GM21528 (cell line): ENCODE results near the gene BCAN.
"Not testable (repeated sequence)": the region's sequence is repeated elsewhere in the genome, so short reads cannot be mapped to it uniquely, and the experiment has no call there.

Experiments
- ATAC-seq: cut with Tn5 transposase; IDR thresholded peaks from one replicate; pipeline ENCODE4 v1.9.1; 2021; ENCODE audit warnings: mild to moderate bottlenecking, moderate library complexity; ENCODE audit not compliant: unreplicated experiment, low FRiP score

The BCAN gene

GRCh38 chr1:156616463-156616862 lies 25.5 kb upstream of the BCAN start:
- ATAC-seq = no peak

- ATAC-seq = no peak
These were observed 22.9 kb upstream of the BCAN start, which contains the start of gene HAPLN2 for GRCh38 chr1:156618853-156619581. Gene HAPLN2, plus strand, starts transcription at chr1:156619415. Its CDS starts 4,076 bp downstream, at chr1:156623491.

GRCh38 chr1:156619582-156619955 lies 22.3 kb upstream of the BCAN start:
- no peak for ATAC-seq

GRCh38 chr1:156622581-156623297 lies 19.2 kb upstream of the BCAN start:
- ATAC-seq = no peak

GRCh38 chr1:156623946-156624813 lies 17.7 kb upstream of the BCAN start:
- ATAC-seq = no peak

- ATAC-seq = no peak
These were observed 17.0 kb upstream of the BCAN start for GRCh38 chr1:156624814-156625435.

- ATAC-seq = no peak
These were observed 16.4 kb upstream of the BCAN start for GRCh38 chr1:156625436-156626078.

- ATAC-seq = no peak
These were observed 15.9 kb upstream of the BCAN start for GRCh38 chr1:156626079-156626438.

GRCh38 chr1:156627313-156627880 lies 14.5 kb upstream of the BCAN start:
- ATAC-seq = no peak

GRCh38 chr1:156629823-156630449 lies 12.0 kb upstream of the BCAN start:
- no peak for ATAC-seq

- not testable (repeated sequence) for ATAC-seq
These were observed 10.8 kb upstream of the BCAN start for GRCh38 chr1:156631152-156631551.

GRCh38 chr1:156632355-156632754 lies 9.6 kb upstream of the BCAN start:
- ATAC-seq = no peak

- ATAC-seq = no peak
These were observed 3.5 kb upstream of the BCAN start for GRCh38 chr1:156638189-156638985.

GRCh38 chr1:156639601-156640101 lies 2.3 kb upstream of the BCAN start:
- ATAC-seq = no peak

GRCh38 chr1:156640842-156641706 lies 843 bp upstream of the BCAN start:
- ATAC-seq = no peak

GRCh38 chr1:156642265-156643048 lies 540 bp downstream of the BCAN start:
- ATAC-seq = no peak
